ENCODE results near the gene CST4.
"Not testable (repeated sequence)": the region's sequence is repeated elsewhere in the genome, so short reads cannot be mapped to it uniquely, and the experiment has no call there.

The CST4 gene

GRCh38 chr20:23686046-23686750, 2.6 kb downstream of the CST4 start:
- no peak for DNase-seq

DNA sequence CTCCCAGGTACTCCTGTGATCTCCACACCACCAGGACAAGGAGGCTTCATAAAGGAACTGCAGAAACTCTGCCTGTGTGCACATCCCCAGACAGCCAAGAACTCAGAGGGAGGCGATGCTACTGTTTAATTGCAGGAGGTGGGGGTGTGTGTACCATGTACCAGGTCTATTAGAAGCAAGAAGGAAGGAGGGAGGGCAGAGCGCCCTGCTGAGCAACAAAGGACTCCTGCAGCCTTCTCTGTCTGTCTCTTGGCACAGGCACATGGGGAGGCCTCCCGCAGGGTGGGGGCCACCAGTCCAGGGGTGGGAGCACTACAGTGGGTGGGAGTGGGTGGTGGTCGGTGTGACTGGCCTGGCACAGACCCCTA, 3.3 kb downstream of the CST4 start:
- DNase-seq: peak in 2 of 3 experiments; percentile 17 to 50

DNA sequence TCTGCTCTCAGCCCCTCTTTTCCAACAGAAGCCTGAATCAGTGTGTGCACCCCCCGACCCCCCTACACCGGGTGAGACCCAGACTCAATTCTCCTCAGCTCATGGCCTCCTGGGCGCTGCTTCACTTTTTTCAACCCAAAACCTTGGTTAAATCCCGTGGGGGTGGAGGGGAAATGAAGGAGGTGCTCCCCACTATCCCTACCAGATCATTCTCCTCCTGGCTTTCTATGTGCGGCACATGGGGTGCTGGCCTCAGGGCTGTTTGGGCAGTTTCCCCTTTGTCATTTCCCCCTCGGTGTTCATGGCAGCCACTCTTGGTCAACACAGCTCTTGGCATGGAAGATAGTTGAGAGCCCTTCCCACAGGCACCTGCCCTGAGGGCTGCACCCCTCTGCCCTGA, 4.6 kb downstream of the CST4 start:
- DNase-seq: no peak

- no peak for DNase-seq
Measured at GRCh38 chr20:23683807-23684206, 5.0 kb downstream of the CST4 start.

DNA sequence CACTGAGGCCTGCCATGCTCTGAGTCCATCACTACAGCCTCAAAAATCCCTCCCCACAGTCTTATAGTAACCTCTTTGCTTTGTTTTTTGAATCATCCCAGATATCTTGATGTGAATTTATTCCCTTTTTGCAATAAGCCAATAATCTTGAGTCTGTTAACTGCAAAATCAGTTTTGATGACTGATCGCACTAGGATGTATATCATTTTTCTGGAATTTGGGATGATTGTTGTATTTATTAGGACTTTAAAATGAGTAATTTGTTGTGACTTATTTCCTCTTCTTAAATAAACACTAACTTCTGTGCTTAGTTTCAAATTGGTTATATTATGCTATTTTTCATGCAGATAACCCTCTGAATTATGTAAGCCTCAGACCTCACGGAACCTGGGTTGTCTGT, 5.6 kb downstream of the CST4 start:
- DNase-seq: no peak

GRCh38 chr20:23680146-23680545, 8.7 kb downstream of the CST4 start:
- DNase-seq: no peak

- DNase-seq: no peak
Measured at GRCh38 chr20:23679133-23680092, 9.4 kb downstream of the CST4 start.

DNA sequence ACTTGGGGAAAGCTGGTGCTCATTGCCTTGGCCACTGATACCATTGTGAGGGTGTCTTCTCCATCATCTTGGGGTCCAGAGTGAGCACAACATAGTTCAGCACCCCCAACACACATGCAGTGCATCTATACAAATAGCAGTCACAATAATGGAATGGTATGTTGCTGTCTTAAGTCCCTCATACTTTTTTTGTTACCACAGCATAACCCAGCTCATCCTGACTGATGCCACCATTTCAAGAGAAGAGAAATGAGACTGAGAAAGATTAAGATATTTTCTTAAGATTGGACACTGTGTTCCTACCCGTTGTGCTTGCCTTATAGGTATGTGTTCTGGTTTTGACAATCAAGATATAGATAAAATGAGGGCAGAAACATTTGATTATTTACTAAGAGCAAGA, 15.6 kb downstream of the CST4 start:
- DNase-seq: no peak

GRCh38 chr20:23672158-23672557, 16.7 kb downstream of the CST4 start:
- DNase-seq: no peak

DNA sequence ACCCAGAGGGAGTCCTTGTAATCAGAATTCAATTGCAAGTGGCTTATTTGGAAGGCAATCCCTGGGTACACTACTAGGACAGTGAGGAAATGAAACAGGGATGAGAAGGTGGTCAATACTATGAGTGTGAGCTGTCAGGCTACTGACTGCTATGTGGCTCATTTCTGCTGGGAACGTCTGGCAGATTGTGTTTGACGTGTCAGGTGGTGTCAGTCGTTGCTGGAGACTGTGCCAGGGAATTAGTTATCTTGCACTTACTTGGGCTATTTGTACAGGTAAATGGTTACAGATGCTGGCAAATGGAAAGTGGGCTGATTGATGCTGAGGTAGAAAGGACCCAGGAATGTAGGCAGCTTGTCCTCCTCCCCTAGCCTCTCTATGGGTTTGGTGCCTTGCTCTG, 17.4 kb downstream of the CST4 start:
- no peak for DNase-seq

DNA sequence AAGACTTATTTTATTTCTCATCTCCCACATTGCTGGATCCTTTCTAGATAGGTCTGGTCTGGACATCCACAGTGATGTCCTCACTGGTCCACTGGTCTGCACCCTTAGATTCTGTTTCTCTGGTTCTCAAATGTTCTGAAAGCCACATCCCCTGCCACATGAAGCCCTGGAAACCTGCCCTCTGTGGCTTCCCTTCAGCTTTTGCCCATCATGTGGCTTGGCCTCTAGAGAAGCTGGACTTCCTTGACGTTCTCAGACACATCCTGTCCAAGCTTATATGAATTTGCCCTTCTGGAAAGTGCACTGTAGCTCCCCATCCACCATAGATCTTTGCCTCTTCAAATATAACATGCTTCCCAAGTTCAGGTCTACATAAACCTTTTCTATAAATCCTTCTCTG, 18.5 kb downstream of the CST4 start:
- no peak for DNase-seq

DNA sequence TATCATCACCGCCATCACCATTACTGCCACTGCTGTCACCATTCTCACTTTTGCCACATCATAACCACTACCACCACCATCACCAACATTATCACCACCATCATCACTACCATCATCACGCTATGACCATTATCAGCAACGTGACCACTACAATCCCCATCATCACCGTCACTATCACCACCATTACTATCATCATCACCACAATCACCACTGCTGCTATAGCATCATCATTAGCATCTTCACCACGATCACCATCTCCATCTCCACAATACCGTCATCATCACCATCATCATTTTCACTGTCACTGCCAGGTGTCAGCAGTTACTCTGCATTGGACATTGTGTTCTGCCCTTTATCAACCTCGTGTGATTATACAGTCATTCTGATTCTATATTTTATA, 19.0 kb downstream of the CST4 start:
- DNase-seq: no peak

DNA sequence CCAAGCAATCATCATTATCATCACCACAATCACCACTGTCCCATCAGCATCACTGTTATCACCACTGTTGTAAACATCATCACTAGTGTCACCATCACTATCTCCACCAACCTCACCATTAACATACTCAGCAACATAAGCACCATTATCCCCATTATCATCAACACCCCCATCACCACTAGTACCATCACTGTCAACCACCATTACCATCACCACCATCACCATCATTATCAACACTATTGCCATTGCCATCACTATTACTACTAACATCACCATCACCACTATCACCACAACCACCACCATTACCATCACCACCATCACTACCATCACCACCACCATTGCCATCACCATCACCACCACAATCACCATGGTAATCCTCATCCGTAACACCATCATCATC, 19.5 kb downstream of the CST4 start:
- DNase-seq: no peak

DNA sequence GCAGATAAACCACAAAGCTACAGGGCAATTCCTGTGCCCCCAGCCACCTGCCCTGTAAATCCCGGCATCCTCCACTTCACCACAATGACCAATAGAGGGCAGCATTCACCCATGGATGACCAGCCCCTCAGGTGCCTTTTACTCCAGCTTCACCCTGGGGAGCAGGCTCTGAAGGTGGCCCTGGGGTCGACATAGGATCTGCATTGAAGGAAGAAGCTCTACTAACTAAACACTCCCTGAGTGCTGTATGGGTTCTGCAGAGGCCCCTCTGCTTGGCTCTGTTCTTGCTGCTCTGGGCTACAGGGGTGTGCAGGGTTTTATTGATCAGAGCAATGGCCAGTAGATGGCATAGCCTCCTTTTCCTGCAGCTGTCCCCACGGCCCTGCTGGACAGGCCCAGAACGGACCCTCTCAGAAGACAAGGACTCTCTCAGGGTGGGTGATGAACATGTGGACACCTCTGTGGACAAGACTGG, 20.3 kb downstream of the CST4 start:
- DNase-seq: peak; percentile 50 to 83 (median 70)

DNA sequence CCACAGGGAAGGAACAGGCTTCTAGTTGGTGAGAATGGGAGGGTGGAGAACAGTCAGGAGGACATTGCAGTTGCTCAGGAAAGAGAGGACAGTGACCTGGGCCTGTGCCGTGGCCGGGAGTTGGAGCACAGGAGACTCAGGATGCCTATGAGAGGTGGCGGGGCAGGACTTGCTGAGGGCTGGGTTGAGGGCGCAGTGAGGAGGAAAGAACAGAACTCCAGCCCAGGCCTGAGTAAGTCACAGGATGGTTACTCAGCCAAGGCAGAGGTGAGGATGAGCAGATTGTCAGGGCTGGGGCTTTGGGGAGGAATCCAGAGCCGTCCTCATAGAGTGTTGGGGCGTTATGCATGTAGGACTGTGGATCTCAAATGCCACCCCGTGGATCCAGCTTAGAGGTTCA, 21.2 kb downstream of the CST4 start:
- no peak for DNase-seq

GRCh38 chr20:23666698-23667097, 22.1 kb downstream of the CST4 start:
- DNase-seq: no peak

- peak in 1 of 3 experiments; percentile 7 for DNase-seq
Measured at GRCh38 chr20:23666189-23666588, 22.6 kb downstream of the CST4 start.

DNA sequence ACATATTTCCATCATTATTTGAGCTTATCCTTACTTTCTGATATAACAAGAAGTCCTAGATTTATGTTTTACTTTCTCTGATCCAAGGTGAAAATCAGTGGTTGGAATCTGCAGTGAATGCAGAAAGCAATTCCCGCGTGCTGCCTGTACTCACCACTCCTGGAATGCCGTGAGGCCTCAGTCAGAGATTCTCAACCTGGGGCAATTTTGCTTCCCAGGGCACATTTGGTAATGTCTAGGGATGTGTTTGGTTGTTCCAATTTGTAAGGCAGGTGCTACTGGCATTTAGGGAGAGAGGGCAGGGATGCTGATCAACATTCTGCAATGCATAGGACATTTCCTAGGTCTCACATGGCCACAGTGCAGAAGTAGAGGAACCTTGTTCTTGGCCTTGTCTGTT, 23.9 kb downstream of the CST4 start:
- no peak for DNase-seq

DNA sequence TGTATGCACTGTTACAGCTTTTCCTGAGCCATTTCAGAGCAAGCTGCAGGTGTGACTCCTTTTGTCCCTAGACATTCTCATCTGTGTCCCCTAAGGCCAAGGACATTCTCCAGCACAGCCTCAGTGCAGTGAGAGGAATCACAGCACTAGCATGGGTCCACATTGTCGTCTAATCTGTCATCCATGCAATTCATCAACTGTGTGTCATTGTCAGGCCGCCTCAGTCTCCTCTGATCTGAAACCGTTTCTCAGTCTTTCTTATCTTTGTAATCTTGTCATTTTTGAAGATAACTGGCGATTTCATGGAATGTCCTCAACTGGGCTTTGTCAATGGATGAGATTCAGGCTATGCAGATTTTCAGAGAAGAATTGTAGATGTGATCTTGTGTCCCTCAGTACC, 24.8 kb downstream of the CST4 start:
- DNase-seq: not testable (repeated sequence)

GRCh38 chr20:23663180-23663579, 25.7 kb downstream of the CST4 start:
- no peak for DNase-seq

GRCh38 chr20:23662276-23662870, 26.5 kb downstream of the CST4 start:
- DNase-seq: no peak

DNA sequence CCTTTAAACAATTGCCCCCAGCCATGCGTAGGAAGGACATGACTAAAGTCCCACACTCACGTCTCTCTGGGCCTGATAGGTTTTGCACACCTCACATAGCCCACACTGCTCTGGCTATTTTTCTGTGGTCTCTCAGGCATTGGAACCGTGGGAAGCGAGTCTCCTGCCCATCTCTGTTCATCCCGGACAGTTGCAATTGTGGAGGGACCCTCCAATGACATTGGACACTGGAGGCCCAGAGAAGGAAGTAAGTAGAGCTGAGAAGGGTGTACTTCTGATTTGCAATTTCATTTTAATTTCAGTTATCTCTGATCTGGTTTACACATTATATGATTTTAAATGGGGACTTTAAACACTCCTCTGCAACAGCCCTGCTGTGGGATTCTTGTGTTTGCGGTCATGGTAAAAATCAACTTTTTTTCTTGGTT, 27.8 kb downstream of the CST4 start:
- no peak for DNase-seq

DNA sequence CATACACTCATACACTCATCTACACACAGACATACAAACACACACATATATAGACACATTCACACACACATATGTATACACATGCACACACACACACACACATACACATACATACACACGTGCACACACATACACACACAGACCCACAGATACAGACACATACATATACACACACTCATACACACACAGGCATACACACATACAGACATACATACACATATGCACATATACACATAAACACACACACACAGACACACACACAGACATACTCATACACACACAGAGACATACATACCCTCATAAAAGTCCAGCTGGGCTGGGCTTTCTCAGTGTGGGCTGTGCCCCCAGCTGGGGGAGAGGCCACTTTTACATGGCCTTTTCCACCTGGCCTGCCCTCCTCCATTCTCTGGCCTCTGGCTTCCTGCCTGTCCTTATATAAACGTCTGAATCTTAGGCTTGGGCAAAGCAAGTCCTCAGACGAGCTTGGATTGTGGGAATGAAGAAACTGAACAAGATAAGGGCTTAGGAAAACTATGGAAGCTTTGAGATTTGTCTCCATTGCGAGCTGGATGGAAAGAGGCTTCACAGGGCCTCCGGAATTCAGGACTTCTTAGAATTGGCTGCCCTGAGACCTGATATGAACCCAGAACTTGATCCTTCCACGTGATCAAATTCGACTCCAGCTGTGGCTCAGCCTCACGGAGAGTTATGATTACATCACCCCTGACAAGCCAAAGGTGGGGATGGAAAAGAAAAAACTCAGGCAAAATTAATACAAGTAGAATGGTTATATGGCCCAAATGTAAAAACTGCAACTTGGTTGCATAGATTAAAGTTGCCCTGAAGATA, 28.6 kb downstream of the CST4 start:
- DNase-seq: no peak

Data from NCI-H1417 (cell line).